ENCODE results near the gene UBE2E3.

GRCh38 chr2:180949896-180950295 lies 30.5 kb upstream of the UBE2E3 start:
- no peak for TF ChIP-seq CTCF (IDR thresholded peaks at IDR 0.05)
- TF ChIP-seq POLR2A (IDR thresholded peaks at IDR 0.05): no peak
- no peak for TF ChIP-seq EP300 (IDR thresholded peaks at IDR 0.05)
